NCI-H1092 treated with DMSO at 0.1 percent for 48 hours (cell line): ENCODE data around the gene GATB.

Experiments
- DNase-seq: peaks from one replicate; lab custom pipeline; 2025; lab: John Stamatoyannopoulos, UW

Gene GATB

DNA sequence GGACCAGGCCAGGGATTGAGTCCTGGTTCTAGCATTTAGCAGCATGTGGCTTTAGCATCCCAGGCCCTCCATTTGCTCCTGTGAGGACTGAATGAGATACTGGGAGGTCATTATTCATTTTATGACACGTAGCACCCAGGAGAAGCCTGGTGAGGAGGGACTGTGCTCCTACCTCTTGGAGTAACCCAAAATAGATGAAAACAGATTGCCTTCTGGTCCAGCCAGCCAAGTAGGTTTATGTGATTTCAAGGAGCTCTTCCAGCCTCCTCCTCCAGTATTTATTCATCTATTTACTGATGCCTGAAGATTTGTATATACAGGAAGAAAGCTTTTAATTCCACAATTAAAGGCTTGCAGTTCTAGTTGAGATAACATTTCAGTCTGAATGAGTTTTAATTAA is 109.3 kb downstream of the GATB start:
- DNase-seq: no peak

DNA sequence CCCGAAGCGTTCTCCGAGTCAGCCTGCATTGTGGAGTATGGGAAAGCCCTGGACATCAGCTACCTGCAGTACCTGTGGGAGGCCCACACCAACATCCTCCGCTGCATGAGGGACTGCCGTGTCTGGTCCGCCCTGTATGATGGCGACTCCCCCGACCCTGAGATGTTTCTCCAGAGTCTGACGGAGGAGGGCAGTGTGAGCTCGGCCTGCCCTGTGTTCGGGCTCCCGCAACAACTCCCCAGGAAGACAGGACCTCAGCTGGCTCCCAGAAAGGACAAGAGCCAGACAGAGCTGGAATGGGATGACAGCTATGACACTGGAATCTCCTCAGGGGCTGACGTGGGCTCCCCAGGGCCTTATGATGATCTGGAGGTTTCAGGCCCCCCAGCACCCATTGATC is 111.3 kb downstream of the GATB start:
- DNase-seq: no peak

DNA sequence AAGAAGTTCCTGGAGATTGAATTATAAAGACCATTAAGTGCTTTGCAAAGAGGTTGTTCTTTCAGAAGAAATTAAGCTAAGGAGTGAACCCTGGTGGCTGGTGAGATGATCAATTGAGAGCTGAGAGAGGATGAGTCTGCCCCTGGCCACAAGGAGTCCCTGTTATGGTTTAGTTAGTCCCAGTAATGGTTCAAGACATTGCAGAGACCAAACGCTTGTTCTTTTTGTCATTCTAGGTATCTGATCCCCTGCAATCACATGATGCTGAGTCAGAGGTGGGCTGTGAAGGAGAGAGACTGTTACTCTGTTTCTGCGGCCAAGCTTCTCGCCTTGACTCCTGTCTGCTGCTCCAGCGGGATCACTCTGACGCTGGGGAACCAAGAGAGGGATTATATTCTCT is 114.5 kb downstream of the GATB start:
- DNase-seq: no peak

DNA sequence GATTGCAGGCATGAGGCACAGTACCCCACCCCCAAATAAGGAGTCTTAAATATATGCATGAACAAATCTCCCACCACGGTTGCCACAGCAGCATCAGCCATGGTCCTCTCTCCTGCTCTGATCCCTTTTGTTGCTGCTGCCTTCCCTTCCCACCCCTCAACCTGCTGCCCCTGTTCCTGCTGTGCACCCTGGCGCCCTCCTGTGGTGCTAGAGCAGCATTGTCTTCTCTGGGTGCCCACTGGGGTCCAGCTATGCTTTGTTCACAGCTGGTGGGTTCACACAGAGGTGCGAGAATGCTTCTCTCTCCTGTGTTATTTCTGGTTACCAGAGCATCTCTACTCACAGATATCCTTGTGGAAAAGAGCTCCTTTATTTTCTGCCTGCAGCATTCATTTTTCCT is 116.2 kb downstream of the GATB start:
- peak; percentile 17 for DNase-seq

DNA sequence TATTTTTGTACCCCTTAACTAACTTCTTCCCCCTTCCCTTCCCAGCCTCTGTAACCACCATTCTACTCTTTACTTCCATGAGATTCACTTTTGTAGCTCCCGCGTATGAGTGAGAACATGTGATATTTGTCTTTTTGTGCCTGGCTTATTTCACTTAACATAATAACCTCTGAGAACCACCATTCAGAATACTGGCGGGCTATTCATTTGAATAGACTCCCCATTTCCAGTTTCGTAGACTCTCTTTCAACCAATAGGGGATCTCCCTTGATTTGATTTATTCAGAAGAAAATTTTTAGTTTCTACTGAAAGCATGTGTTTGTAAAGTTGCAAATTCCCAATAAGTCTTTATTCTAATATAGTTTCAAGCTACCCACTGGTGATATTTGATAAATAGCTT is 117.2 kb downstream of the GATB start:
- no peak for DNase-seq

DNA sequence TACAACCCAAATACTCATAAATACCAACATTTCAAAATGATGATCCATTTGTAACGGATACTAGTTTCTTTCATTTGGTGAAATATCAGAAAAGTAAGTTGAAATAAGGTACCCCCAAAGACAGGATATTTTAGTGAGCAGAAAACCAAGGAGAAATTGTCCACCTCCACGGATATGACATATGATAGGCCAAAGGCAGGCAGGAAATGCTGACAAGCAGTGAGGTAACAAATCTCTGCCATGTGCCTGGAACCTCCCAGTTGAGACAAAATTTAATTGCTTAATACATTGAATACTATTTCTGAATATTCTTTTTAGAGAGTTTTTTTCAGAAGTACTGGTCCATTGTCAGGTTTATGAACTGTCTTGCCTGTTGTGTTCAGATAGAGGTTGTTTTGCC is 118.8 kb downstream of the GATB start:
- DNase-seq: no peak

DNA sequence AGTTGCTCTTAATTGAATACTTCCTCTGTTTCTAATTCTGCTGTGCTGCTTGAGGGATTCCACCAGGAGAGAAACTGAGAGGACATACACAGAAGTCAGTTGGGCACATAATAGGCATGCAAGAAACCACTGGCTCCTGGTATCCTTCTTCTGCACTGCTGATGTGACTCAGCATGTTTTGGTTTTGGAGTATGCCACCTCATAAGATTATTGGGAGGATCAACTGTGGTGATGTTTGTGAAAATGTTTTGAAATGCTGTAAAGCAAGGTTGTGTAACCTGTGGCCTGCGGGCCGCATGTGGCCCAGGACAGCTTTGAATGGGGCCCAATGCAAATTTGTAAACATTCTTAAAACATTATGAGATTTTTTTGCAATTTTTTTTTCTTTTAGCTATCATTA is 119.6 kb downstream of the GATB start:
- DNase-seq: no peak

DNA sequence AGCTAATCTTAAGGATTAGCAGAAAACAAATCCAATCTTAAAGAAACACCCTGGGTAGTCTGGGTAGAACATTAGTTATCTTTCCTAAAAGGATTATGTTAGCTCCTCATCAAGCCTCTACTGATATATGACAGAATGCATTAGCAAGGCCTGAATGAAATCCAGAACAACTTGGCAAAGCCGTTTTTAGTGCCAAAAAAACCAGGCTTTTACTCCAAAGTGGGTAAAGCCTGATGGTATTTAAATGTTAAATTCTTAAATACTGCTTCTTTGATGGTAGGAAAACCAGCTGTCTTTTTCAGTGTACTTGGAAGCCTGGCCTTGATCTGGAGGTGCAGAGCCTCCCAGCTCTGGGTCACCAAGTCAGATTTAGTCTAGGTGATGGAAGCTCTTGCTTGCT is 120.4 kb downstream of the GATB start:
- no peak for DNase-seq

DNA sequence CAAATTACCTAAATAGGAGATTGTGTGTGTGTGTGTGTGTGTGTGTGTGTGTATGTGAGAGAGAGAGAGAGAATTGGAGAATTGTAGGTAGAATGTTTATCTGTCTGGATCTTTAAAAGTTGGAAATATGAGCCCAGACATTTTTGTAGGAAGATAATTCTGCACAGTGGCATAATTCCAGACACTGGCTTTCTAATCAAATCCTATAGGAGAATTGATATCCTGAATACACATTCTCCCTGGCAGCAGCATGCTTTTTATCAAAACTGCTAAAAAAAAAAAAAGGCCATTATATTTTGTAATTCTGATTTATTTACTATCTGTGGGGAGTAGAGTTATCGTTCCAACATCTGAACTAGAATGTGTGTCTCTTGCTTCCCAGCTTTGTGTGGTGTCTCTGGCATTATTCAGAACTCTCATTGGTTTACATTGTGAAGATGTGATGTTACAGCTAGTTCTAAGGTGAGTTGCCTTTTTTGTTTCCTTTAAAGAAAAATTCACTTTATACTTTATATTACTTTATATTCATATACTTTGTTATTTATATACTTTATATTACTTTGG is 122.4 kb downstream of the GATB start:
- no peak for DNase-seq

DNA sequence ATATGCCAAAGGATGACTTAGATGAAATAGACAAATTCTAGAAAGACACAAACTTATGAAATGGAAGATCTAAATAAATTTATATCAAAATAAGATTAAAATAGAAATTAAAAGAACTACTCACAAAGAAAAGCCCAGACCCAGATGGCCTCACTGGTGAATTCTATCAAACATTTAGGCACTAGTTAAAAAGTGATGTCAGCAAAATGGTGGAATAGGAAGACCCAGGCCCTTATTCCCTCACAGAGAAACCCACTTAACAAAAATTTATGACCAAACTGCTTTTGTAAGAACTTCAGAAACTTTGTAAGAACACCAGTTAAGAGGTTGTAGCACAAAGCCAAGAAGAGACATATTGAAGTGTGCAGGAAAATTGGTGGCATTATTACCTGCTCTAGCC is 129.5 kb downstream of the GATB start:
- DNase-seq: no peak

DNA sequence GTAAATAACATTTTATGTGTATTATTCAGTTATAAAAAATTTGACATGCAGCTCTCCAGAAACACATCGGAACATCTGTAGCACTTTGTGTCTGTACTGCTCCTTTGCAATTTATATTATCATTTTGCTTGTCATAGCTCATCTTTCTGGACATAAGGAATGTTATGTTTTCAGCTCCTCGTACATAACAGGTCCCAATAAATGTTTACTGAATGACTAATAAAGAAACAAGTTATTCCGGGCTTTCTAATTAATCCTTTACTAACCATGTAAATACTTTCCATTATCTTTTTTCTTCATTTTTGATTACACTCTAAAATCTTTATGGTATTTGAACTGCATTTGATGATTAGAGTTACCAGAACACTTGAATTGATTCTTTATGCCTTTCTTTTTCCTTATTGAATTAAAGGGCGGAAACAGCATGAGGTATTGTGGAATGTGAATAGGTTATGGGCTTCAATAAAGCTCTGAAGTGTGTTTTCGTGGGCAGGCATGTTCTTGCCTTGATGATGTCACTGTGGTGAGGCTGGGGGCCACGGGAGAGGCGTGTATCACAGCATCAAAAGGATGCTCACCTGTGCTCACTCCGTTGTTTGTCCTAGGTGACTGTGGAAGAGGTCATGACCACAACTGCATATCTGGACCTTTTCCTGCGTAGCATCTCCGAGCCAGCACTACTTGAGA is 131.6 kb downstream of the GATB start:
- no peak for DNase-seq

DNA sequence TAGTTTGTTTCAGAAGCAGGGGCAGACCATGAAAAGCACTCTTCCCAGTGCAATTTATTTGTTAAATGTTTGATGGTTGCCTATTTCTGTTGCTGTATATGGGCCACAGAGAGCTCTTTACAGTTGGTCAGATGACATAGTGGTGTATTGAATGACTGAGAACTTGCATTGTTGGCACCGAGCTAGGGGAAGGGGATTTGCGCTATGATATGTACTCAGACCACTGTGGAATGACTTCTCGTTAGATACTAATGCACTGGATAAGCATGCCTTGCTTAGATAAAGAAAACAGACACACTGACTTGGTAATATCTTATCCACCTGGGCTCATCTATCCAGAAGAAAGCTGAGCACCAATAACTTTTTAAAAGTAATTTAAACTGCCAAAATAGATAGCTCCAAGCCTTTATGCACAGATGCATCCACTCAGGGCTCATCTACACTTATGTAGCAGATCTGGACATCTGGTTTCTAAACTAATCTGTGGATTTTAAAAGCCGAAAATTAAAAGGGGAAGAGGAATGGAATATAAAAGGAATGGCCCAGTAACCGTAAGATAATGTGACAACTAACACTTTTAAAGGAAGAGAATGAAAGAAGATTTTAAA is 132.7 kb downstream of the GATB start:
- no peak for DNase-seq

DNA sequence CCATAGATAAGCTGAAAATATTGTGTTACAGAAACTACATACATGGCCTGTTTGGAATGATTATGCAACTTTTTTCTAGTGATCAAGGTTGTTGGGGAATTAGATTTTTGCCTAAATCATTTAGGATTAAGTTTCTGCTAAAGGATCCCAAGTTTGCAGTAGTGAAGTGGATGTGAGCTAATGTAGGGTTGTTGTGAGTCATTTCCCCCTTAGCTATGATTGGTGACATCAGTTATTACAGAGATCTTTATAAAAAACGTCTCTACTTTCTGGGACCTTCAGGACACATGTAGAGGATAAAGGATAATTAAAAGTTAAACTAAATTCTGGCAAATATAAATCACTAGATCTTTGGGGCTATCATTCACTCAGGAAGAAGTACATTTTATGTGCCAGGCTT is 133.3 kb downstream of the GATB start:
- DNase-seq: no peak

DNA sequence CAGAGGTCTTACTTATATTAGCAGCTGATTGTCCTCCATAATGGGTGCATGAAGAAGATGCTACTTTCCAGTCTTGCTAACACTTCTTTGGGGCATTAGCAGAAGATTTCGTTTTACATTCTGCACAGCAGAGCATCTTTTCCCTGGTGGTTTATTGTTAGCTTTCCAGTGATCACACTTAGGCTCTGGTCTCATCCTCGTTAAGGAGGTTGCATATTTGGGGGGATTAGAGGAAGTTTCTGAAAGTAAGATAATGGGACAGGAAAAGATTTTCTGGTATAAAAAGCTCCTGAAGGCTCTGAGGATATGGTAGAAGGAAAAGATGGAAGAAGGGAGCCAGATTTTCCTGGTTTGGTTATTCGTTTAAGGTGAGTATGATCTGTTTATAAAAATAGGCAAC is 134.1 kb downstream of the GATB start:
- DNase-seq: no peak

DNA sequence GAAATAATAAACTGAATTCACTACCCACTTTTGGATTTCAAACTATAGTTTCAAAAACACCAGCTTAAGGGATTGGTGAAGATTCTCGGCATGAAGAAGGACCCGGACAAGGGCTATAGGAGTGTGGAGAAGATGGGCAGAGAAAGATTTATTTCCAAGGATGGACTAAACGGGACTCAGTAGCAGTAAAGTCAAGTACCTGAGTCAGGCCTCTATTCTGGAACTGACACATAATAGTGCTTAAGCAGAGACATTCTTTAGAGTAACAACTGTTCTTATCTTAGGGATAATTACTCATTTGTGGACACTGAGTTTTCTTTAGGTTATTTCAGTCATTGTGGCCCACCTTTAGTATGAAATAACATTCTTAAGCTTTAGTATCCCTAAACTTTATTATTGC is 134.6 kb downstream of the GATB start:
- DNase-seq: no peak

DNA sequence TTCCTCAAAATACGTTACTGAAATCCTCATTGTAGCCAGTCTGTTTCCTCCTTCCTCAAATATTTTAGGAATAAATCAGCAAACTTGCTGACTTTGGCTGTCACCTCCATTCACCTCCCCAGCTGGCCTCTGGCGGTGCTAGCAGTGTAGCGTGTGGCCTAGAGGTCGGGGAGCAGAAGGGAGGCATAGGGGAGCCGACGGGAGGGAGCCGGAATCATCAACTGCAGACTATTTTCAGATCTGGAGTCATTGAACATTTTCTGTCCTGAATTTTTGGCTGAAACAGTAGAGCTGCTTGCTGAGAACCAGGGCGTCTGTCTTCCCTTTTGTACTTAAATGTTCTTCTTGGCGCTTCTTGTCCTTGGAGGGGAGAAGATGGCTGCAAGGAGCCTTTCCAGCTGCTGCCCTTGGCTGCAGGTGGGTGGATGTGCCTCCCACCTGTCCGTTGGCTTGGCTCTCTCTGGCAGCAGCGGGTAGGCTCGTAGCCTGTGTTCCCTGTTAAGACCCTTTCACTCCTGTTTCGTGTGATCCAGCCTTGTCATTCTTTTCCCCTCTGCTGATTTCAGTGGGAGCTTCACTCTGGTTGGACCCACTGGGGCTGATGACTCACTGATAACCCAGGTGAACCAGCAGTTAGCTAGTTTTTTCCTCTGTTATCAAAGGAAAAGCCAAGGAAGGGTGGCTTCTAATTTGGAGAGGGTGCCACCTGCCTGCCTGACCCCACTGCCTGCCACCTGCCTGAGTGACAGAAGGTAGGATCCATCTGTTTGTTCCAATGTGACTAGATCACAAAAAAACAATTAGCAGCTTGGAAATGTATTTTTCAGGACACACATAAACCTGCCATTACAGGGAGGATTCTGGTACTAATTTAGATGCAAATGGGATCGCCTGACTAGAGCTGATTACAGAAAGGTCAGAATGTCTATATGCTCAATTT is 135.9 kb downstream of the GATB start:
- no peak for DNase-seq
